ENCODE data around the gene NUP133.
"Not testable (repeated sequence)": the region's sequence is repeated elsewhere in the genome, so short reads cannot be mapped to it uniquely, and the experiment has no call there.

Gene NUP133

DNA sequence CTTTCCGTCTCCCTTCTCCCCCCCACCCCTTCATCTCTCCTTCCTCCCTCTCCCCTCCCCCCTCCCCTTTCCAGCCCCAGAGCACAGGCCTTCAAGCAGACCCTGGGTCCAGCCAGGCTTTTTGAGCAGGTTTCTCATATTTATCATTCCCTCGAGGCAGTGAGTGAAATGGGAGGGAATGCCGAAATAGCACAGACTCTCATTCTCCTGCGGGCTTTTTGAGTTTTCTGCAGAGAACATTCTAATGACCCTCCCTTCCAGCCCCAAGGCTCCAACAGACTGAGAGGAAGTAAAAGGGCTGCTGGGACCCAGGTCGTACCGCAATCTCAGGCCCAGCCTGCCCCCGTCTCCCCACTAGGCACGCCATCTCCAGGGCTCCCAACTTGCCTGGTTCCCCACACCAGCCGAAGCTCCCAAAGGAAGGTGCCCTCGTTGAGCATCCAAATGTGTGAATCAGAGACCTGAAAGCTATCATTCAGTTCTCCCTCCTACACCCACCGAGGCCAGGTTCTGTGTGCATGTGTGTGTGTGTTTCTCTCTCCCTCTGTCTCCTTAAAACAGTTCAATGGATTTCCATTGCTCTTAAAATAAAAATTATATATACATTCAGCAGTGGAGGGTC is 96.6 kb downstream of the NUP133 start:
- DNase-seq, result no peak

DNA sequence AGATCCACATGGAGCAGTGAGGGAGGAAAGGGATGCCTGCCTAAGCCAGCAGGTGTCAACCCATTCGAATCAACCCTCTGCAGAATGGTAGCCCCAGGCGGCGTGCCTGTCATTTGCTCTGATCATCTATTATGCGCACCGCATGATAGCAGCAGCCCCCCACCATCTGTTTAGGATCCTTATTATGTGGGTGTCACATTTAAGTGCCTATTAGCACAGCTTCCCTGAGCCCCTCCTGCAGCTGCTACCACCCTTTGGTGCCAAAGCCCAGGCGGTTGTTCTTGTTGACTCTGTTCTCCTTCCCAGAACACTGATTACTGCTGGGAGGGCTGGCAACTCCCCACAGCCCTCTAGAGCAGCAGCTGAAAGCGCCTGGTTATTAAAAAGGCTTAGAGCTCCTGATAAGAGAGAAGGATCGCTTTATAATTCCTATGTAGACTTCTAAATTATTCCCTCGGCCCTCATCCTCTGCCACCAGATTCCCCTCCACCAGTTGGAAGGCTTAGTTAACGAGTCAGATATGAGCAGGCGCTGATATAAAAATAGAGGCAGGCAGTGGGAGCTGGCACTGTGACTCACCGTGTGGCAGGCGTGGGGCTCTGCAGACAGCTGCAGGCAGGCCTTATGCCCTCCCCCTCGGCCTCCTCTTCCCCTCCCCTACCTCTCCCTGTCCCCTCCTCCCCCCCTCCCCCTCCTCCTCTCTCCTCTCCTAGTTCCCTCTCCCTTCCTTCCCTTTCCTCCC is 97.3 kb downstream of the NUP133 start:
- no peak for DNase-seq

DNA sequence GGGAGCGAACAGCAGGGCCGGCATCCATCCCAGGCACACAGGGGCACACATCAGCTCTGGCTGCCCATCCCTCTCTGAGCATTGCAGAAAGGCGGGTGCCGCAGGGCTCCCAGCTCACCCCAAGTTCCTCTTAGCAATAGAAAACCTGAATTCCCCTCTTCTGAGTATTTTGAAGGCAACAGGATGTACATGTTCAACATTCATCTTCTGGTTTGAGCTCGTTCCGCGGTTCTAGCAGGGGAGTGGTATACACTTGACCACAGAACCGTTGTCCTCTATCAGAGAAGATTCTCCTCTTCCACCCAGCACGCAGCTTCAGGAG is 97.8 kb downstream of the NUP133 start:
- no peak for DNase-seq

DNA sequence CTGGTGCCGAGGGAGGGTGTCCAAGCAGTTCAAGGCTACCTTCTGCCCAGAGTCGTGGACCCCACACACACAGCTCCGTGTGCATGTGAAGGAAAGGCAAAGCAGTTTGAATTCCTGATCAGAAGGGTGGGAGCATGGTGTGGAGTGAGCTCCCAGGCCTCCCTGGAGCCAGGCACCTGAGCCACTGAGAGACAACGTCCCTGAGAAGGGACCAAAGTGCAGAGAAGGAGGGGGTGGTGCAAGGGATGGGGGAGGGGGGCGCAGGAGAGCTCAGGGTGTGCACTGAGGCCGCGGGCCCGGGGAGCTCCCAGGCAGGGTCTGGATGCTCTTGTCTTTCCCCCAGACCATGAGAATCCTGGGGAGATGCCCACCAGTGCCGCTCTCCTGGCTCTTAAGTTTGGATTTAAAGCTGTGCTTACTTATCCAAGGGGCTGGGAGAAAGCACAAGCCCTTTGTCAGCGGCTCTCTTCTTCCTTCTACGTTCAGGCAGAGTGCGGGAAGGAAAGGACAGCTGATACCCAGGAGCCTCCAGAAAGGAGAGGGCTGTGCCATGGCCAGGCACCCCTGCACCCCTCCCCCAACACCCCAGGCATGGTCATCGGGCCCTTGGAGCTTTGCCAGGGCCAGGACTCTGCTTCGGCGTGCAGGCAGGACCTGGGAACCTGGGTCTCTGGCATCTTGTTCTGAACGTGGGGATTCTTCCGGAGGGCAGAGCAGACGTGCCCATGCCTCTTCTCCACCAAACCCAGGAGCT is 98.3 kb downstream of the NUP133 start:
- no peak for DNase-seq

DNA sequence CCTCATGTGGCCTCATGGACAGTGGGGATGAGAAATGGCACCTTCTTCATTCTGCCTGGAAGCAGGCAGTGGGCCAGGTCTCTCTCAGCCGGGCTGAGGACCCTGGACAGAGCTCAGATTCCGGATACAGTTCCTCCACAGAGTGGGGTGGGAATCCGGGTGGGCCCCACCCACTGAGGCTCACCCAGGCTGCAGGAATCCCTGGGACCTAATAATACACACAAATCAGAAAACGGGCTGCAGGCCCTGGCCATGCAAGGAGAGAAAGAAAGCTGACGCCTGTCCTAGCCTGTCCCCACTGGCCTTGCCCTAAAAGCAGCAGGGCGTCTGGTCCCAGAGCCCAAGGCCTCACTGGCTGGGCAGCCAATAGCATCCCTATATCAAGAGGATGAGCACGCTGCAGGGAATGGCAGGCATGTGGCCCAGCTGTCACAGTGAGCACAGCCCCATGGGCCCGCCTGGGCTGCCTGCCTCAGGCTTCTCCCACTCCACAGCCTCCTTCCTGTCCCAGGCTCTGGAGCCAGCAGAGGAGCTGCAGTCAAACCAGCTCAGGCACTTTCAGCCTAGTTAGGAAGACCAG is 99.6 kb downstream of the NUP133 start:
- no peak for DNase-seq

DNA sequence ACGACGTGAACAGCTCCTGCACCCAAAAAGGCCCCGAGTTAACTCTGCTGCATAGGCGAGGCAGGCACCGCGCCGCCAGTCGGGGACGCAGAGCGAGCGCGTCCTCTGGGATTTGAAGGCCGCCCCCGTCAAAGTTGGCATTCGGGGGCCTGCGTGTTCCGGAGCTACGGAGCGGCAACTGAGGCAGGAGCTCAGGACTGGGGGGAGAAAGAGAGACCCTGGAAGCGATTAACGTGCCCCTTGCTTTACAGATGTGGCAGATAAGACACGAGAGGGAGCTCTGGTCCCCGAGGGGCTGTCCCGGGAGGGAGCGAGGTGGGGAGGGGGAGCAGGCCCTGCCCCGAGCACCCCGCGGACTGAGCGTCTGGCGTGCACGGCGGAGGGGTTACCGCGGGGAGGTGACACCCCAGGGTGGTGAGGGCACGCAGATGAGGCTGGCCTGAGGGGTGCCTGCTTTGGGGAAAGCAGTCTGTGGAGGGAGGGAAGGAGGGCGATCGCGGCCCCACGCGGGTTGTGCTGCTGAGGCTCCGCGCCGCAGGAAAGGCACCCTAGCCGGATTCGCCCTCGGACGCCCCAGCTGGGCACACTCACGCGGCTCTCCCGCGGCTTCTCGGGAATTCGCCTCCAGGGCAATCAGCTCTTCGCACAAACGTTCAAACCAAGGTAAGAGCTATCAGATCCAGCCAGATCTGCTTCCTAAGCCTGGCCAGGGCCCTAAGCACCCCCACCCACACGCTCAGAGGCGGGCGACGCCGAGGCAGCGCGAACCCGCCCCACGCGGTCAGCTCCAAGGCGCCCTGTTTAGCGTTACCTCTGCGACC is 100.7 kb downstream of the NUP133 start:
- no peak for DNase-seq

DNA sequence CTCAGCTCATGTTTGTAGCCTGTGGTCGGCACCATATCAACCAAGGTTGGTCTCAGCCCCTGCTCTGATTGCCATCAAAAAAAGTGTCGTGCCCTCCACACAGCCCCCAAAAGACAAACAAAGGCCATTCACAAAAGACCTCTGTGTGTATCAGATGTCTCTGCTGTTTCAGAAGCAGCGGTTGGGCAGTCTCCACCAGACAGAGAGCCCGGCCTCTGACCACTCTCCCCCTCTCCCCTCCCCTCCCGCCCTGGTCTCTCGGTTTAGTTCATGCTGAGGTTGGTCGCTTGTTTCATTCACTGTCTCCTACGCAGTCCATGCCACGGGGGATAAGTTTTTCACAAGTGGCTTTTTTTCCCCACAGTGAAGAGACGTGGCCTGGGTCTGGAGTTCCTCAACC is 101.3 kb downstream of the NUP133 start:
- no peak for DNase-seq

DNA sequence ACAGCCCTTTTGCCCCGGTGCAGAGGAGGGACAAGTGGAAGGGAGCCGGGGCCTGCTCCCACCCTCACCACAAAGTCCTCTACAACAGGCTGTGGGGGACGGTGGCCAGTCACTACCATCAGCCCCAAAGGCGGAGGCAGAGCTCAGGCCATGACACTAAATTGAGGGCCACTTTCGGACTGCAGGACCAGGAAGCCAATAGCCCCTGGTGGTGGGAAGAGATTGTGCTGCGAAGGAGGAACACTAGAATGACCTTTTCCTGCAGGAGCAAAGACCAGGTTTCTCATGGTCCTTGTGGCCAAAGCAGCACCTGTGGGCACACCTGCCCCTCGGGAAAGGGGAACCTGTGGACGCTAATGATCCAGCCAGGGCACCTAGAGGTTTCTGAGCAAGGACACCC is 104.6 kb downstream of the NUP133 start:
- DNase-seq, result no peak

DNA sequence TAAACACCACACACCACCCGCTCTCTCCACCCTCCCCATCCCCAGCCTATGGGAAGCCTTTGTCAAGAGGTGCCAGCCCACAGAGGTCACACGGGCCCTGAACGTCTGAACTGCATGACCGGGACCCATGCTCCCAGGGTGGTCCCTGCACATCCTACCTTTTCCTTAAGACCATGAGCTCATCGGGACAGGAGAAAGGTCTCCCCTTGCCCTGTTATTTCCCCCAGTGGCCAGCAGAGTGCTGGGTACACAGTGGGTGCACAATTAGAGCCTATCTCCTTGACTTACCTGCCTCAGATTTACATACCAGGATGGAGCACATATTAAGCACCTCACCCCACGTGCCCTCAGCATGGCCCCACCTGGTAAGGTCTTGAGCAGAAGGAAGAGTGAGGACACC is 105.1 kb downstream of the NUP133 start:
- no peak for DNase-seq

DNA sequence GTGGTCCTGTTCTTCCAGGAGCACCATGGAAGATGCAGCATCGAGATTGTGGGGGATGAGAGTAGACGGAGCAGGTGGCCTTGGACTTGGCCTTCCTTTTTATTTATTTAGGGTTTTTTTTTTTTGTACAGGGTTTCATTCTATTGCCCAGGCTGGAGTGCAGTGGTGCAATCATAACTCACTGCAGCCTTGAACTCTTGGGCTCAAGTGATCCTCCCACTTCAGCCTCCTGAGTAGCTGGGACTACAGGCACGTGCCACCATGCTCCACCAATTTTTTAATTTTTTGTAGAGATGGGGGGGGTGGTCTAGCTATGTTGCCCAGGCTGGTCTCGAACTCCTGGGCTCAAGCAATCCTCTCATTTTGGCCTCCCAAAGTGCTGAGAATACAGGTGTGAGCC is 105.8 kb downstream of the NUP133 start:
- DNase-seq, result not testable (repeated sequence)

DNA sequence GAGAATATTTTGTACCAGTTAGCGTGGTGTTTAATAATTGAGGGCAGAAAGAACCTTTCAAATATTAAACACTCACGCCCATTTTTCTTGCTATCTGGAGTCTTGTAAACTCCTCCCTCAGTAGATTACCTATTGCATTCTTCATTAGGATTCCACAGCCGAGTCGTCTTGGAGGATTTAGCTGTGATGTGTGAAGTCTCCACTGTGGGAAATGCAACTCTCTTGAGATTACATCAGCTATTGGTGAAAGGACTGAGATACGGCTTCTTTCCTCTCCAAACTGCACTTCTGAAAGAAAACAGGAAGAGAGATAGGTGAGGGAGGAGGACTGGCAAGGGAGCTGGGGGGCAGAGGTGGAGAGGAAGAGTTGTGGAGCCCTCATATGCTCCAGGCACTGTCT is 110.4 kb downstream of the NUP133 start:
- DNase-seq, result no peak

DNA sequence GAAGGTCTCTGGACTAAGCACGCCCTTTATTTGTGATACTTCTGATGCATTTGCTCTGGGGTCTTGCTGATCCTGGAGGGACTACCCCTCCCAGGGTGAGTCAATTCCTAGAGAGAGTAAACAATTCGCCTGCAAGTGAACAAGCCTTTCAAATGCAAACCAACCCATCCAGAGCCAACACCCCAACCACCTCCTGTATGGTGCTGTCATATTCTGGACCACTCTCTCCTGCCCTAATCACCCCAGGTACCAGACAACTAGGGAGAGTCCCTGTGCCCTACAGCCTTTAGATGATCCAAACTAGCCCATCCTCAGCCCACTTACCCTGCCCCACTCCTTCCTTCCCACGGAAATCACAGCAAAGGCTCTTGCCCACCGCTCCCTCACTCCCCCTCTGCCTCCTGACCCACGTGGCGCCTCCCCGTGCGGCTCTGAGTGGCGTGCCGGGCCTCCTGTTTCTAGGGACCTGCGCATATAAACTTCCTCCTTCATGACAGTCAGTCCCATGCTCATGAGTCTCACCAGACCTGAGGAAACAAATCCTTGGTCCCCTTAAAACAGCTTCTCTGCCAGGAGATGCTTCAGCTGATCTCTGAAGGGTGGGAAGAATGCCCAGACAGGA is 111.4 kb downstream of the NUP133 start:
- DNase-seq, result no peak

DNA sequence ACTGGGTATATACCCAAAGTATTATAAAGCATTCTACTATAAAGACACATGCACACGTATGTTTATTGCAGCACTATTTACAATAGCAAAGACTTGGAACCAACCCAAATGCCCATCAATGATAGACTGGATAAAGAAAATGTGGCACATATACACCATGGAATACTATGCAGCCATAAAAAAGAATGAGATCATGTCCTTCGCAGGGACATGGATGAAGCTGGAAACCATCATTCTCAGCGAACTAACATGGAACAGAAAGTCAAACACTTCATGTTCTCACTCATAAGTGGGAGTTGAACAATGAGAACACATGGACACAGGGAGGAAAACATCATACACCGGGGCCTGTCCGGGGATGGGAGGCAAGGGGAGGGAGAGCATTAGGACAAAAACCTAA is 113.6 kb downstream of the NUP133 start:
- not testable (repeated sequence) for DNase-seq

DNA sequence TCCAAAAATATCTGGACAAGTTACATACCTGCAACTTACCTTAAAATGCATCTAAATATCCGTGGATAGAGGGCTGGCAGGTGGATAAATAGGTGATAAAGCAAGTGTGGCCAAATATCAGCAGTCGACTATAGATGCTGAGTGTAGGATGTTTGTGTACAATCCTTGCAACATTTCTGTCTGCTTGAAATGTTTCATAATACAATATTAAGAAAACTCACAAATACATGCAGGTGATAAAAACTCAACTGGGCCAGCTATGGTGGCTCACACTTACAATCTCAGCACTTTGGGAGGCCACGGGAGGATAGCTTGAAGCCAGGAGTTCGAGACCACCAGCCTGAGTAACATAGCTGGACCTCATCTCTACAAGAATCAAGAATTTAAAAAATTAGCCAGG is 115.2 kb downstream of the NUP133 start:
- no peak for DNase-seq
